ENCODE measurements around the gene ACSL3. TPM values are rescaled to one million over a fixed set of nuclear protein-coding genes. Genes with fewer than 3 reads are reported as not detected.
"Not testable (repeated sequence)": the region's sequence is repeated elsewhere in the genome, so short reads cannot be mapped to it uniquely, and the experiment has no call there.

Gene ACSL3
- total RNA-seq, 1 donor from 2014 or later, result 58.7 TPM

- no peak for DNase-seq (ENCODE audit: low spot score)
Measured at GRCh38 chr2:222969491-222969890, 108.7 kb downstream of the ACSL3 start.

DNA sequence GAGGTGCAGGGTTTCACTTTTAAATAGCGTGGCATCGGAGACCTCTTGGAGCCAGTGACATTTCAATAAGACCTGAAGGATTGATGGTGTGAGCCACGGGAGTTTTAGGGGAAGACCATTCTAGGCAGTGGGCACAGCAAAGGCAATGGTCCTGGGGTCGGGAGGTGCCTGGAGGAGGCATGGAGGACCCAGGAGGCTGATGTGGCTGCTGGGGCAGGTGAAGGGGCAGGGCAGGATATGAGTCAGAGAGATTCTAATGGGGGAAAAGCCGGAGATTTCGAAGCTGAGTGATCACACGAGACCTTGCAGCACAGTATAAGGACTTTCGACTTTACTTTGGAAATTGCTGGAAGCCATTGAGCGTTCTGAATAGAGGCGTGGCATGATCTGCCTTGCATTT, 111.6 kb downstream of the ACSL3 start:
- DNase-seq (ENCODE audit: low spot score), result no peak

- no peak for DNase-seq (ENCODE audit: low spot score)
Measured at GRCh38 chr2:222973237-222973636, 112.4 kb downstream of the ACSL3 start.

DNA sequence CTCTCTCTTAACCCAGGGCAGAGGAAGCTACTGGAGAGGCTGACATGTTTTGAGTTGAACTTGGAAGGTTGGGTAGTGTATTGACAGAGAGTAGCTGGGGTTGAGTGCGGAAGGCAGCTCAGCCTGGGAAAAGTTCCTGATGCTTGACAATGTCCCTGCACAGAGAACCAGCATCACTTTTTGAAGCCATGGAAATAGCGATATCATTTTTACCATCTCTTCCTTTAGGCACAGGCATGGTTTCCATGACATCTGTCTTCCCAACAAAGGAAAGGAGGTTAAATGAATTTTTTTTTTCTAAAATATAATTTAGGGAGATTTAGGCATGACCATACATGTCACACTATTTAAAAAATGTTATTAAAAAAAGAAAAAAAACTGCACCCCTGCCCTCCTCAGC, 112.9 kb downstream of the ACSL3 start:
- no peak for DNase-seq (ENCODE audit: low spot score)

DNA sequence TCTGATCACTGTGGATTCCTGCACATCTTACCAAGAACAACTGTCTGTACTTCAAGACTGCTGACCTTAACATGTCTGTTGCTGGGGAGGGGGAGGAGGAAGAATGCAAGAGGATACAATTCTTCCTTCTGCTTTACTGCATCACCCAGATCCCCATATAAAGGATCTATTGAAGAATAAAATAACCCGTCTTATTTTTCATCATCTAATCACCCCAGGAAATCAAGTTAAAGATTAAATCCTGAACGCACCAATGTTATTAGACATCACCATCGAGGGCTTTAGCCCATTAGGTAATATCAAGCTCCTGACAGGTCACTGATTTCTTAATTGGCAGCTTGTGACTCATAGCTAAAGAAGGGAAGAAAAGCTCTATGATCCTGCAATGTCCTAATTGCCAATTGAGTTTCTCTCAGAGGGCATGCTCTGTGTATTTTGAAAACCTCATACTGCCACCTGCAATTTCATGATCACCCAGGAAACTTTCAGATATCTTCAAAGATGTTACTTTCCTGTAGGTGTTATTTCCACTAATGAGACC, 115.8 kb downstream of the ACSL3 start:
- DNase-seq (ENCODE audit: low spot score), result no peak

- no peak for DNase-seq (ENCODE audit: low spot score)
Measured at GRCh38 chr2:222977121-222977520, 116.3 kb downstream of the ACSL3 start.

GRCh38 chr2:222978850-222979249, 118.0 kb downstream of the ACSL3 start:
- DNase-seq (ENCODE audit: low spot score), result no peak

- DNase-seq (ENCODE audit: low spot score), result no peak
Measured at GRCh38 chr2:222979484-222979883, 118.6 kb downstream of the ACSL3 start.

DNA sequence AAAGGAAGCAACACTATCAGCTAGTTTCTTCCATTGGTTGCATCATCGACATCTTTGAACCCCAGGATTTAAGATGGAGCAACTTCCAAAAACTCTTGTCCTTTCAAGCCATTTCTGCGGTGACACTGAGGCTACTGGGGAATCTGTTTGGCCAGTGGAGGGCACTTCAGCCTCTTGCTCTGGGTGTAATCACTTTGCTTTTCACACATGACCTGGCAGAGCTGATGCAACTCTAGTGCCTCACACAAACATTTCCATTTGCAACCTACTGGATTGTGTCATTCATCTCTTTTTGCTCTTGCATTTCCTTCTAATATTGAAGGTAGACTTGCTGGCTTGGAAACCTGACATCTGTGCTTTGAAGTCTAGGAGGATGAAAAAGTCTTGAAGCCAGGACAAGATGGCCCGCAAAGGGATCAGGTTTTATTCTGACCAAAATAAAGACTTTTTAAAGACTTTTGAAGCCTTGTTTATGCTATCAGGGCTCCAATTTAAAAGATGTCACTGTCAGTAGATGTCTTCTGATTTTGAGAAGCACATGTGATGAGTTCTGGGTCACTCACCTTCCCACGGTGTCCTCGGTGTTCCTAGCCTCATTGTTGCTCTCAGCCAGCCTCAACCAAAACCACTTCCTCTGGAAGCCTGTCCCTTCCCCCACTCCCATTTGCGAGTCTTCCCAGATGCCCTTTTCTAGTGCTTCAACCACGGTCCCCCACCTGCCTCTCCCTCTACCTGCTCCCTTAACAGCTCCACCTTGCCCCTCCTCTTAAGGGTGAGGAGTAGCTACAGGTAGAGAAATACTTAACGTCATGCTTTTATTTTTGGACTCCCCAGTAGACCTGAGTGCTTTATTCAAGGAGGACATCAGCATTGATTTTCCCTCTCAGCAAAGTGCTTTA, 121.4 kb downstream of the ACSL3 start:
- DNase-seq (ENCODE audit: low spot score), result no peak

DNA sequence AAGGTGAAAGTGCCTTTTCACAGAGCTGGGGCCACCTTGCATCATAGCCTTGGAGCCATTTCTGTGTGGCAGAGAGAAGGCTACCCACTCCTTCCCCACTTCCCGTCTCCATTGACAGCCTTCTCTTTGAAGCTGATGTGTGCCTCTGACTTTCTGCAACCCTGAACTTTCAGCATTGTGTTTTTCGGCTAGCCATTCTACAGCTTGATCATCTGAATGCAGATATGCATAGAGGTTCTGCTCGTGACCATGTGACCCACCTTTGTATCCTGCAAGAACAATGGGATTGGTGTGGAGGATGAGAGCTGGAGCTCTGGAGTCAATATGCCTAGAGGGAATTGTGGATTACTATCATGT, 122.1 kb downstream of the ACSL3 start:
- no peak for DNase-seq (ENCODE audit: low spot score)

- no peak for DNase-seq (ENCODE audit: low spot score)
Measured at GRCh38 chr2:222984908-222985307, 124.1 kb downstream of the ACSL3 start.

GRCh38 chr2:222989431-222989830, 128.6 kb downstream of the ACSL3 start:
- no peak for DNase-seq (ENCODE audit: low spot score)

- DNase-seq (ENCODE audit: low spot score), result not testable (repeated sequence)
Measured at GRCh38 chr2:222990206-222990605, 129.4 kb downstream of the ACSL3 start.

- no peak for DNase-seq (ENCODE audit: low spot score)
Measured at GRCh38 chr2:222992137-222992536, 131.3 kb downstream of the ACSL3 start.

Other genes with a start within 250 kb of the ACSL3 start
- 25.5 TPM for gene FARSB, start 204.9 kb upstream of the ACSL3 start, total RNA-seq
- 0.74 TPM for gene MOGAT1, start 189.4 kb upstream of the ACSL3 start, total RNA-seq
- gene KCNE4, start 191.2 kb downstream of the ACSL3 start, total RNA-seq, result 15.0 TPM

All from mesenteric fat pad (tissue), 1 donor.